SK-N-MC (cell line): ENCODE results near the gene MTG1.

Experiments used
- EZH2 ChIP-seq: fragments of 200-600 bp; sonication (generic); IDR thresholded peaks from one replicate; pipeline ENCODE4 v1.6.1; 2017; ENCODE audit warnings: antibody characterized with exemption
- POLR2AphosphoS5 ChIP-seq: IDR thresholded peaks from 2 replicates; pipeline ENCODE4 v1.6.1; 2012; ENCODE audit warnings: mild to moderate bottlenecking, low read depth, low read length, borderline replicate concordance

DNA sequence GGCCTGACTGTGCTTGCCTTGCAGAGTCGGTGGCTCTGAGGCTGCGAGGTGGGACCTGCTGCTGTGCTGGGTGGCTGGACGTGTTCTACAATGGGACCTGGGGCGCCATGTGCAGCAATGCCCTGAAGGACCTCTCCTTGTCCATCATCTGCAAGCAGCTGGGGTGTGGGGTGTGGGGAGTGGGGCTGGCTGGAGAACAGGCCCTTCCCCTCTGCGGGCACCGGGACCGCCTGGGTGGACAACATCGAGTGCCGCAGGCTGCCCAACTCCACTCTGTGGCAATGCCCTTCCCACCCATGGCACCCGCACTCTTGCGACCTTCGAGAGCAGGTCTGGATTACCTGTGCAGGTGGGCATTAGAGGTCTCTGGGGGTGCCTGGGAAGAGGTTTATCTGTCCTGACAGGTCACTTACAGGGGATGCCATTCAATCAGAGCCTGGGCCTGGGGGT lies 70.7 kb downstream of the MTG1 start:
- TF ChIP-seq POLR2AphosphoS5 (no peak), EZH2 (no peak)
